Vagina (tissue), 2 donors: ENCODE data around the gene JAKMIP3. TPM values are rescaled to one million over a fixed set of nuclear protein-coding genes. Genes with fewer than 3 reads are reported as not detected.
"Not testable (repeated sequence)": the region's sequence is repeated elsewhere in the genome, so short reads cannot be mapped to it uniquely, and the experiment has no call there.

Experiments used
- DNase-seq, 2 donors: peaks; one replicate each; pipeline ENCODE4 v3.0.0-alpha.2; 2017; ENCODE audit errors: extremely low spot score in 2 of 2
- H3K27ac ChIP-seq: fragments of 200-600 bp; sonication (generic); one replicate; pipeline ENCODE4 v1.5.1; 2019
- H3K27me3 ChIP-seq: fragments of 200-600 bp; sonication (generic); one replicate; pipeline ENCODE4 v1.5.1; 2019
- H3K36me3 ChIP-seq, 2 donors: fragments of 200-600 bp; sonication (generic); one replicate each; pipeline ENCODE4 v1.5.1; 2017 to 2019
- H3K4me1 ChIP-seq: fragments of 200-600 bp; sonication (generic); one replicate; pipeline ENCODE4 v1.5.1; 2019
- H3K4me3 ChIP-seq, 2 donors: fragments of 200-600 bp; sonication (generic); 1 replicate in 1 of 2; 2 replicates in 1 of 2; pipeline ENCODE4 v1.5.1; 2016 to 2019
- H3K9me3 ChIP-seq: fragments of 200-600 bp; sonication (generic); one replicate; pipeline ENCODE4 v1.5.1; 2019
- CTCF ChIP-seq, 3 experiments: fragments of 450-650 bp in 2 of 3; fragments of 200-600 bp in 1 of 3; sonication (generic) in 1 of 3; IDR thresholded peaks; one replicate each; pipeline ENCODE4 v1.5.1; 2017 to 2019; ENCODE audit warnings: antibody characterized with exemption in 3 of 3, mild to moderate bottlenecking in 2 of 3, moderate library complexity in 2 of 3
- POLR2A ChIP-seq, 2 donors: fragments of 450-650 bp; IDR thresholded peaks; one replicate each; pipeline ENCODE4 v1.6.1; 2017; ENCODE audit warnings: antibody characterized with exemption in 2 of 2, mild to moderate bottlenecking in 2 of 2, moderate library complexity in 2 of 2
- POLR2AphosphoS5 ChIP-seq, 2 donors: sonication (generic); formaldehyde crosslinking; IDR thresholded peaks; one replicate each; pipeline ENCODE4 v1.9.0; 2017; ENCODE audit warnings: antibody characterized with exemption in 2 of 2, mild to moderate bottlenecking in 2 of 2, low read depth in 1 of 2; ENCODE audit not compliant: insufficient read depth in 1 of 2
- intact Hi-C: fragments of 100-400 bp; cut with DNase I; formaldehyde crosslinking; loops from one replicate; pipeline ENCODE4 v1.15.1; 2023
- total RNA-seq: library from RNA; depleted of rRNA; stranded (reverse); fragments of >200 nt; gene quantifications from one replicate; pipeline ENCODE4 v1.2.3, GENCODE V29; 2016

Gene JAKMIP3
- total RNA-seq, 1 donor from 2014 or later = 0.49 TPM

- TF ChIP-seq POLR2A (IDR thresholded peaks at IDR 0.05) (no peak), CTCF (IDR thresholded peaks at IDR 0.05) (no peak), POLR2AphosphoS5 (IDR thresholded peaks at IDR 0.05; ENCODE audit: insufficient read depth in 1 of 2, low read depth in 1 of 2) (no peak)
- H3K27ac ChIP-seq = no peak overlapping the region
- DNase-seq = no peak
- intact Hi-C loops = no loop called here
- H3K9me3 ChIP-seq = no peaks in the 10 kb centered on the region
- H3K4me3 ChIP-seq = no peak overlapping the region
- no peaks in the 10 kb centered on the region for H3K27me3 ChIP-seq
- H3K4me1 ChIP-seq = no peaks in the 10 kb centered on the region
- no peaks in the 10 kb centered on the region for H3K36me3 ChIP-seq
Measured at GRCh38 chr10:132075909-132076577, 10.3 kb downstream of the JAKMIP3 start.

GRCh38 chr10:132076578-132077081 lies 10.9 kb downstream of the JAKMIP3 start:
- H3K4me1 ChIP-seq = no peaks in the 10 kb centered on the region
- no peak for TF ChIP-seq POLR2AphosphoS5 (IDR thresholded peaks at IDR 0.05; ENCODE audit: insufficient read depth in 1 of 2, low read depth in 1 of 2)
- TF ChIP-seq POLR2A (IDR thresholded peaks at IDR 0.05) = no peak
- TF ChIP-seq CTCF (IDR thresholded peaks at IDR 0.05) = no peak
- no peak overlapping the region for H3K27ac ChIP-seq
- H3K4me3 ChIP-seq = no peak overlapping the region
- no peaks in the 10 kb centered on the region for H3K27me3 ChIP-seq
- no peaks in the 10 kb centered on the region for H3K9me3 ChIP-seq
- no peaks in the 10 kb centered on the region for H3K36me3 ChIP-seq
- intact Hi-C loops = no loop called here
- DNase-seq = no peak

- Histone ChIP-seq H3K27me3 (no peaks in the 10 kb centered on the region), H3K36me3 (no peaks in the 10 kb centered on the region), H3K4me1 (no peaks in the 10 kb centered on the region), H3K27ac (no peak overlapping the region), H3K4me3 (no peak overlapping the region), H3K9me3 (no peaks in the 10 kb centered on the region)
- DNase-seq = peak in 1 of 2 donors; percentile 79
- TF ChIP-seq POLR2A (IDR thresholded peaks at IDR 0.05) (no peak), CTCF (IDR thresholded peaks at IDR 0.05) (no peak), POLR2AphosphoS5 (IDR thresholded peaks at IDR 0.05; ENCODE audit: insufficient read depth in 1 of 2, low read depth in 1 of 2) (no peak)
- intact Hi-C loops = no loop called here
Measured at GRCh38 chr10:132077091-132077490, 11.3 kb downstream of the JAKMIP3 start.

- Histone ChIP-seq H3K27me3 (no peaks in the 10 kb centered on the region), H3K4me1 (no peaks in the 10 kb centered on the region), H3K27ac (no peak overlapping the region), H3K4me3 (no peak overlapping the region), H3K9me3 (no peaks in the 10 kb centered on the region), H3K36me3 (no peaks in the 10 kb centered on the region)
- intact Hi-C loops = no loop called here
- no peak for DNase-seq
- TF ChIP-seq POLR2AphosphoS5 (IDR thresholded peaks at IDR 0.05; ENCODE audit: insufficient read depth in 1 of 2, low read depth in 1 of 2) (no peak), CTCF (IDR thresholded peaks at IDR 0.05) (no peak), POLR2A (IDR thresholded peaks at IDR 0.05) (no peak)
Measured at GRCh38 chr10:132078746-132079345, 13.1 kb downstream of the JAKMIP3 start.

GRCh38 chr10:132084384-132084783 lies 18.6 kb downstream of the JAKMIP3 start:
- H3K4me1 ChIP-seq, DNase-seq, H3K36me3 ChIP-seq, H3K4me3 ChIP-seq, intact Hi-C loops, H3K9me3 ChIP-seq, H3K27ac ChIP-seq, H3K27me3 ChIP-seq: not testable (repeated sequence)

- H3K9me3 ChIP-seq, intact Hi-C loops, DNase-seq, H3K4me1 ChIP-seq, H3K27ac ChIP-seq, H3K36me3 ChIP-seq, H3K4me3 ChIP-seq, H3K27me3 ChIP-seq: not testable (repeated sequence)
Measured at GRCh38 chr10:132093236-132093635, 27.5 kb downstream of the JAKMIP3 start.
